ENCODE data around the gene GINS1.

The GINS1 gene

DNA sequence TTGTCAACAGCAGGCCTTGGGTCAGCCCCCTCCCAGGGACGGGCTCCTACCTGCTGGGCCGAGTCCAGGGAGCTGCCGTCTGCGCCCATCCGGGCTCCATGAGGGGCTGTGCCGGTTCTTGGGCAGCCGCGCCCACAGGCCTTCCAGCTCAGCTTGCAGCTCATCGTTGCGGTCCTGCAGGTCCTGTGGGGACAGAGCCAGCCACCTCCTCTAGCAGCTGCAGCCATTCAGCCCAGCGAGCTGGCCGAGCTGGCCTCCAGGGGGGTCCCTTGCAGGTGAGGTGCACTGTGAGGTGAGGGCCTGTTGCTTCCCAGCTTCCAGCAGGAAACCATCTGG lies 74.4 kb downstream of the GINS1 start:
- H3K4me1 ChIP-seq: peaks cover 100% of the 10 kb centered on the region
- TF ChIP-seq Cebpa-rat (IDR thresholded peaks at IDR 0.05): no peak
- no peaks in the 10 kb centered on the region for H3K9me3 ChIP-seq
- peak overlapping the region; percentile 29; the same call in 1 of the 2 replicates for H3K27ac ChIP-seq
- H3K4me2 ChIP-seq: peak overlapping the region; percentile 2; the same call in 1 of the 2 replicates
- H3K4me3 ChIP-seq: no peak overlapping the region
- H3K36me3 ChIP-seq: no peaks in the 10 kb centered on the region
- H3K9ac ChIP-seq: no peak overlapping the region
- H3K27me3 ChIP-seq: no peaks in the 10 kb centered on the region
- no peaks in the 10 kb centered on the region for H4K20me1 ChIP-seq

- Histone ChIP-seq H3K9me3 (no peaks in the 10 kb centered on the region), H3K4me2 (peak overlapping the region; percentile 81), H3K9ac (no peak overlapping the region), H3K4me3 (no peak overlapping the region), H4K20me1 (no peaks in the 10 kb centered on the region), H3K4me1 (peaks cover 100% of the 10 kb centered on the region), H3K27me3 (no peaks in the 10 kb centered on the region), H3K27ac (0 out of 2 replicates have a peak overlapping the region, but pooled peaks have one; percentile 12), H3K36me3 (no peaks in the 10 kb centered on the region)
- TF ChIP-seq Cebpa-rat (IDR thresholded peaks at IDR 0.05): no peak
Measured at GRCh38 chr20:25483431-25484132, 76.1 kb downstream of the GINS1 start.

DNA sequence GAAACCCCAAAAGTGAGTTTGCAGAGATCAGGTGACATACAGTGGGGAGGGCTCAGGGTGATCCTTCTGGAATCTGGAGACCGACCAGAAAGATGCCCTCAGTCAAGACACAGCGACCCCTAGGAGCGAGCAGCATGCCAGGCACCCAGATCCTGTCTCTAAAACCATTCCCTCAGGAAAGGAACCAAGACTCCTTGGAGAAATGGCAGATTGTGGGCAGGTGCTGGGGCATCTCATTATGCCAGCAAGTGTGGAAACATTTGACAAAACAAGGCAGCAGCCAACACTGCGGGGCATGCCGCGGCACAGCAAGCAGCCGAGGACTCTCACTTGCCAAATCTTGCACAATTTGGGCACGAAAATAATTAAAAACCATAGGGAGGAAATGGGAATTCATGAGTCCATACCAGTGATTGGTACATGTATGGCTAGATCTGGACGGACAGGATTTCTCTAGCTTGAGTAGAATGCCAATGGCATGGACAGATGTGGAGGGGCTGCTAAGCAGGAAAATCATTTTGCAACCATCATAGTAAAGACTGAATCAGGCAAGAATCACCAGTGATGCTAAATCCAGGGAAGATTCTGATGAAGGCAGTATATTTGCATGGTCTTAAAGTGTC lies 76.9 kb downstream of the GINS1 start:
- no peak for TF ChIP-seq Cebpa-rat (IDR thresholded peaks at IDR 0.05)
- Histone ChIP-seq H4K20me1 (no peaks in the 10 kb centered on the region), H3K27ac (0 out of 2 replicates have a peak overlapping the region, but pooled peaks have one; percentile 12), H3K9ac (0 out of 2 replicates have a peak overlapping the region, but pooled peaks have one; percentile 16), H3K36me3 (no peaks in the 10 kb centered on the region), H3K4me3 (peak overlapping the region; percentile 13; the same call in 1 of the 2 replicates), H3K4me2 (peak overlapping the region; percentile 81), H3K9me3 (no peaks in the 10 kb centered on the region), H3K27me3 (no peaks in the 10 kb centered on the region), H3K4me1 (peaks cover 100% of the 10 kb centered on the region)

GRCh38 chr20:25484911-25485511 lies 77.5 kb downstream of the GINS1 start:
- Histone ChIP-seq H3K9ac (0 out of 2 replicates have a peak overlapping the region, but pooled peaks have one; percentile 16), H3K4me3 (peak overlapping the region; percentile 5; the same call in 1 of the 2 replicates), H3K27ac (0 out of 2 replicates have a peak overlapping the region, but pooled peaks have one; percentile 4)

GRCh38 chr20:25485872-25486271 lies 78.4 kb downstream of the GINS1 start:
- Histone ChIP-seq H3K4me1 (peaks cover 100% of the 10 kb centered on the region), H4K20me1 (no peaks in the 10 kb centered on the region), H3K9me3 (no peaks in the 10 kb centered on the region), H3K27me3 (no peaks in the 10 kb centered on the region), H3K36me3 (no peaks in the 10 kb centered on the region), H3K27ac (peak overlapping the region; percentile 66), H3K9ac (peak overlapping the region; percentile 36; the same call in 1 of the 2 replicates), H3K4me2 (peak overlapping the region; percentile 81), H3K4me3 (no peak overlapping the region)
- TF ChIP-seq Cebpa-rat (IDR thresholded peaks at IDR 0.05): no peak

More at GRCh38 chr20:25484911-25485511, 77.5 kb downstream of the GINS1 start:
- H4K20me1 ChIP-seq: no peaks in the 10 kb centered on the region
- peaks cover 100% of the 10 kb centered on the region for H3K4me1 ChIP-seq
- no peak for TF ChIP-seq Cebpa-rat (IDR thresholded peaks at IDR 0.05)
- no peaks in the 10 kb centered on the region for H3K27me3 ChIP-seq
- H3K4me2 ChIP-seq: peak overlapping the region; percentile 81
- H3K9me3 ChIP-seq: no peaks in the 10 kb centered on the region
- no peaks in the 10 kb centered on the region for H3K36me3 ChIP-seq

GRCh38 chr20:25486377-25486776 lies 78.9 kb downstream of the GINS1 start:
- Histone ChIP-seq H3K4me2 (peak overlapping the region; percentile 81), H3K9me3 (no peaks in the 10 kb centered on the region), H3K9ac (no peak overlapping the region; the same call in 1 of the 2 replicates), H4K20me1 (no peaks in the 10 kb centered on the region), H3K36me3 (no peaks in the 10 kb centered on the region), H3K27me3 (no peaks in the 10 kb centered on the region), H3K4me1 (peaks cover 100% of the 10 kb centered on the region), H3K27ac (peak overlapping the region; percentile 66; the same call in 1 of the 2 replicates), H3K4me3 (no peak overlapping the region)
- TF ChIP-seq Cebpa-rat (IDR thresholded peaks at IDR 0.05): no peak

- no peaks in the 10 kb centered on the region for H3K9me3 ChIP-seq
- H3K4me2 ChIP-seq: peak overlapping the region; percentile 81
- no peaks in the 10 kb centered on the region for H3K27me3 ChIP-seq
- H3K4me1 ChIP-seq: peaks cover 100% of the 10 kb centered on the region
- no peaks in the 10 kb centered on the region for H4K20me1 ChIP-seq
- H3K27ac ChIP-seq: peak overlapping the region; percentile 52; the same call in 1 of the 2 replicates
- H3K4me3 ChIP-seq: no peak overlapping the region
- no peak for TF ChIP-seq Cebpa-rat (IDR thresholded peaks at IDR 0.05)
- no peak overlapping the region; the same call in 1 of the 2 replicates for H3K9ac ChIP-seq
- H3K36me3 ChIP-seq: no peaks in the 10 kb centered on the region
Measured at GRCh38 chr20:25487306-25487705, 79.8 kb downstream of the GINS1 start.

GRCh38 chr20:25487975-25488374 lies 80.5 kb downstream of the GINS1 start:
- no peak for TF ChIP-seq Cebpa-rat (IDR thresholded peaks at IDR 0.05)
- H4K20me1 ChIP-seq: no peaks in the 10 kb centered on the region
- no peaks in the 10 kb centered on the region for H3K36me3 ChIP-seq
- no peak overlapping the region for H3K4me3 ChIP-seq
- no peak overlapping the region; the same call in 1 of the 2 replicates for H3K9ac ChIP-seq
- no peak overlapping the region for H3K27ac ChIP-seq
- H3K4me2 ChIP-seq: peak overlapping the region; percentile 81
- H3K4me1 ChIP-seq: peaks cover 97% of the 10 kb centered on the region
- no peaks in the 10 kb centered on the region for H3K9me3 ChIP-seq
- H3K27me3 ChIP-seq: no peaks in the 10 kb centered on the region

GRCh38 chr20:25489221-25489871 lies 81.9 kb downstream of the GINS1 start:
- H3K9me3 ChIP-seq: no peaks in the 10 kb centered on the region
- H3K4me3 ChIP-seq: no peak overlapping the region
- H4K20me1 ChIP-seq: no peaks in the 10 kb centered on the region
- 0 out of 2 replicates have a peak overlapping the region, but pooled peaks have one; percentile 14 for H3K27ac ChIP-seq
- H3K27me3 ChIP-seq: no peaks in the 10 kb centered on the region
- no peak for TF ChIP-seq Cebpa-rat (IDR thresholded peaks at IDR 0.05)
- H3K4me1 ChIP-seq: peaks cover 97% of the 10 kb centered on the region
- peak overlapping the region; percentile 77; the same call in 1 of the 2 replicates for H3K4me2 ChIP-seq
- no peak overlapping the region for H3K9ac ChIP-seq
- H3K36me3 ChIP-seq: no peaks in the 10 kb centered on the region

Measured in BLaER1 (cell line).